HS-5 (cell line): ENCODE results near the gene SNX15.

Experiments
- DNase-seq: peaks from one replicate; pipeline ENCODE4 v3.0.0-alpha.2; 2012; ENCODE audit warnings: low read depth

Gene SNX15

GRCh38 chr11:65084598-65085375 lies 57.5 kb downstream of the SNX15 start:
- DNase-seq = no peak

- no peak for DNase-seq
These were observed 58.2 kb downstream of the SNX15 start for GRCh38 chr11:65085446-65085845.

- no peak for DNase-seq
These were observed 59.6 kb downstream of the SNX15 start for GRCh38 chr11:65086809-65087208.

- no peak for DNase-seq
These were observed 60.0 kb downstream of the SNX15 start for GRCh38 chr11:65087216-65087615.

- DNase-seq = no peak
These were observed 60.6 kb downstream of the SNX15 start for GRCh38 chr11:65087827-65088226.

- DNase-seq = no peak
These were observed 62.4 kb downstream of the SNX15 start for GRCh38 chr11:65089621-65090020.
